Gastrocnemius medialis (tissue), 4 donors: Measurements from ENCODE around the gene WASHC2A.
"Not testable (repeated sequence)": the region's sequence is repeated elsewhere in the genome, so short reads cannot be mapped to it uniquely, and the experiment has no call there.

Experiments used
- CTCF ChIP-seq, 5 experiments: fragments of 450-650 bp in 3 of 5; fragments of 200-600 bp in 2 of 5; sonication (generic) in 2 of 5; IDR thresholded peaks in 4 of 5; conservative IDR thresholded peaks in 1 of 5; 1 replicate in 4 of 5; 2 replicates in 1 of 5; pipeline ENCODE4 v1.5.1; 2016 to 2019; ENCODE audit warnings: antibody characterized with exemption in 5 of 5, mild to moderate bottlenecking in 3 of 5, moderate library complexity in 3 of 5
- POLR2A ChIP-seq, 2 donors: fragments of 450-650 bp; IDR thresholded peaks; one replicate each; pipeline ENCODE4 v1.6.1; 2017; ENCODE audit warnings: antibody characterized with exemption in 2 of 2, mild to moderate bottlenecking in 2 of 2, moderate library complexity in 2 of 2

- TF ChIP-seq CTCF (IDR thresholded peaks at IDR 0.05 in 4 of 5, conservative IDR thresholded peaks at IDR 0.05 in 1 of 5); POLR2A (IDR thresholded peaks at IDR 0.05): not testable (repeated sequence)
These were observed 107.2 kb downstream of the WASHC2A start for GRCh38 chr10:50174788-50175525.
